Kasumi-1 (cell line): ENCODE measurements around the gene ARPP19.
"Not testable (repeated sequence)": the region's sequence is repeated elsewhere in the genome, so short reads cannot be mapped to it uniquely, and the experiment has no call there.

Source experiments
- DNase-seq, 2 experiments: peaks; one replicate each; lab custom pipeline; 2025; lab: John Stamatoyannopoulos, UW

The ARPP19 gene

GRCh38 chr15:52568601-52569585 is at the start of gene ARPP19:
ARPP19 (minus strand) TSS chr15:52569030; CDS start chr15:52568892, 138 bp downstream.
- peak; percentile 87 to 90 for DNase-seq

- DNase-seq: no peak
Measured at GRCh38 chr15:52617026-52617425, 48.2 kb upstream of the ARPP19 start.

GRCh38 chr15:52615302-52615701 is 46.5 kb upstream of the ARPP19 start:
- no peak for DNase-seq

- DNase-seq: no peak
Measured at GRCh38 chr15:52609593-52609992, 40.8 kb upstream of the ARPP19 start.

- DNase-seq: no peak
Measured at GRCh38 chr15:52584414-52584813, 15.6 kb upstream of the ARPP19 start.

DNA sequence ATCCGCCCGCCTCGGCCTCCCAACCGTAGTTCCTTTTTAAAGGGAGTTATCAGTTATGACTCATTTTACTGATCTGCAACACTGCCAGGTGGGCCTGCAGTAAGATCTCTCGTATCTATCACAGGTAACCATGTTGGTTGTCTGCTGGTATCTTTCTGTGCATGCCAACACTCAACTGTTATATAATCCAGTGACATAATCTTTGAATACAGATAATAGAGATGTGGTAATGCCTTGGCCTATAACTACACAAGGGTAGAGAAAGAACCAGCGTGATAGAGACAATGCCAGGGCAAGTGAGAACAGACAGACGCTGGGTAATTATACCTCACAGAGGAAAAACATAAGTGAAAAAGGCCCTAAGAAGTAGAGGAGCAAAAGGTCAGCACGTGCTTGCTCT is 11.0 kb upstream of the ARPP19 start:
- no peak for DNase-seq

- no peak for DNase-seq
Measured at GRCh38 chr15:52576692-52577091, 7.9 kb upstream of the ARPP19 start.

- not testable (repeated sequence) for DNase-seq
Measured at GRCh38 chr15:52575573-52575972, 6.7 kb upstream of the ARPP19 start.

- no peak for DNase-seq
Measured at GRCh38 chr15:52575072-52575471, 6.2 kb upstream of the ARPP19 start.

- not testable (repeated sequence) for DNase-seq
Measured at GRCh38 chr15:52574623-52575022, 5.8 kb upstream of the ARPP19 start.

DNA sequence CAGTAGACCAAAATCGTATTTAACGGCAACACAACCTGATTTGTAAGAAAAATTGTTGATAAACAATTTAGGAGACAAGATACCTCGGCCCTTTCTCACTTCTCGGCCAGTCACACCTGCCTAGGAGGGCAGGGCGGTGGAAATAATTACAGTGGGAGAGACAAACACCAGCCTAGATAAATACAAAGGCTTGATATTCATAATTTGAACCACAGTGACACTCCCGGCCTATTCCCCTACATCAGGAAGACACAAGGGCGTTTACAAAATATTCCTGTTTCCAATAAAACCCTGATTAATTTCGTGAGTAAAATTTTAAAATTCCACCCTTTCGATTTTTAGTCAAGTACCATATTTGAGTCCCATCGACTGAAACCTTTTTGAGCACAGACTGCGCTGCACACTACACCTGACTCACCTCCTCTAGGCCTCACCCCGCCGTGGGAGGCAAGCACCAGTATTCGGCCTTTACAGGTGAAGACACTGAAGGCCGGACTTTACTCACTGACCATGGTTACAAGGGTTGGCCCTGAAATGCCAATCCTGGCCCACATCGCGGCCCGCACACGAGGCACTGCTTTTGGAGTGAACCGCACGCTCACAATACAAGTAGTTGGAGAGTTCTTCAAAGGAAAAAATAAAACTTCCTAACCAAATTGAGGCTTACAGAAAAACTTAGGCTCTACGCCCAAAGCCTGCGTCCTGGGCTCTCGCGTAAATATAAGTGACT is 794 bp downstream of the ARPP19 start:
- DNase-seq: no peak

GRCh38 chr15:52566889-52567288 is 1.9 kb downstream of the ARPP19 start:
- DNase-seq: no peak

- peak; percentile 27 to 54 for DNase-seq
Measured at GRCh38 chr15:52565417-52566358, 3.1 kb downstream of the ARPP19 start.

DNA sequence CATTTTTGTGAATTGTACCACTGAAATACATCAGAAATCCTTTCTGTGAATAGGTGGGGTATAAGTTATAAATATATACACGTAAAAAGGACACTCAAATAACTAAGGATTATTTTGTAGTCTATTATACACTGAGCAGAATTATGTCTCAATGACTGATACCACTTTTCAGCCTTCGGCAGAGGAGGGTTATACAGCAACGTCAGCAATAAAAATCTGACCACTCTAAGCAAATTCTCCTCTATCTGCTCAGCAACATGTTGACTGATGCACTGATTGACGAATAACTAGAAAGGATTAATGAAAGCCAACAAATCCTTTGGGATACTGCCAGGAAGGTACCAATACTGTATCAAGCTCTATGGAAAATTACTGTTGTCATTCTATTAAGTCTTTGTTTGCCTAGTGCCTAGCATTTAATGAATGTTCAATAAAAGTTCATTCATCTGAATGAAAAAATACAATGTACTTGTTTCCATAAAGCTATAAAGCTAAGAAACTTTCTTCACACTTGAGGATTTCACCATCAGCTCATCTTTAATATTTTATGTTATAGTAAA is 5.2 kb downstream of the ARPP19 start:
- no peak for DNase-seq

- no peak for DNase-seq
Measured at GRCh38 chr15:52559575-52559974, 9.3 kb downstream of the ARPP19 start.

DNA sequence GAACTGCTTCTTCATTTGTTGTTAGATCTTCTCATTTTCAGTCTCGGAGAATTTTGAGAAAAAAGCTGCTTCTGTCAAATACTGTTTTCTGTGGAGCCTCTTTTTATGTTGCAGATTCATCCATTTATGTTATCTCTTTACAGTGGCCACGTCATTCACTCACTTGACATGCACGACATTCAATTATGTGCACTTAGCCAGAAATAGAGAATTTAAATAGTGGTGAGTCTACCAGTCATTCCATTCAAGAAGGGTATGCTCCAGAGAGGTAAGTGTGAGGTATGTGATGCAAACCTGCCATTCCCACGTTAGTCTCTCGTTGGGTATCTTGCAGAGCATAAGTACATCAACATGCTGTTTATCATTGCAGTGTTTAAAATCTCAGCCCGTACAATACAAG is 9.8 kb downstream of the ARPP19 start:
- no peak for DNase-seq

DNA sequence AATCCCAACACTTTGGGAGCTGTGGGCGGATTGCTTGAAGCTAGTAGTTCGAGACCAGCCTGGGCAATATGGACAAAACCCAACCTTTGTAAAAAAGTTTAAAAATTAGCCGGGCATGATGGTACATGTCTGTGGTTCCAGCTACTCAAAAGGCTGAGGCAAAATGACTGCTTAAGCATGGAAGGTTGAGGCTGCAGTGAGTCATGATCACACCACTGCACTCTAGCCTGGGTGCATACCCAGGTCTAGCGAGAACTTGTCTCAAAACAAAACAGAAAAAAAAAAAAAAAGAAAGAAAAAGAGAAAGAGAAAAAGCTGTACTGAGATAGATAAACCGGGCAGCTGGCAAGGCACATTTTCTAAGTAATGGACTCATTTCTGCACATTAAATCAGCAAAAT is 10.6 kb downstream of the ARPP19 start:
- DNase-seq: no peak

DNA sequence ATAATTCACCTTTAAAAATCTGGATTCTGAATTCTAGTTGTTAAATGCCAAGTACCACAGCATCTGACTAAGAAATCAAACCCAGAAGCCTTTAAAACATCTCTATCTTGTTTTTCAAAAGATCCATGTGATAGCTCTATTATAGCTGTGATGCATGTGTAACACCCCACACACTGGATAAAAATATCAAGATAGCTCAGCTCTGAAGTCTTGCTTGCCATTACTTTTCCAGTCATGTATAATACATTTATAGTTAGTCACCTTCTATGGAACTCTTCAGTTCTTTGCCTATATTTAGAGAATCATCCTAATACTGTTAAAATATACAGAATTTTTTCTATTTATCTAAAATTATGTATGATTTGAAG is 11.6 kb downstream of the ARPP19 start:
- no peak for DNase-seq

DNA sequence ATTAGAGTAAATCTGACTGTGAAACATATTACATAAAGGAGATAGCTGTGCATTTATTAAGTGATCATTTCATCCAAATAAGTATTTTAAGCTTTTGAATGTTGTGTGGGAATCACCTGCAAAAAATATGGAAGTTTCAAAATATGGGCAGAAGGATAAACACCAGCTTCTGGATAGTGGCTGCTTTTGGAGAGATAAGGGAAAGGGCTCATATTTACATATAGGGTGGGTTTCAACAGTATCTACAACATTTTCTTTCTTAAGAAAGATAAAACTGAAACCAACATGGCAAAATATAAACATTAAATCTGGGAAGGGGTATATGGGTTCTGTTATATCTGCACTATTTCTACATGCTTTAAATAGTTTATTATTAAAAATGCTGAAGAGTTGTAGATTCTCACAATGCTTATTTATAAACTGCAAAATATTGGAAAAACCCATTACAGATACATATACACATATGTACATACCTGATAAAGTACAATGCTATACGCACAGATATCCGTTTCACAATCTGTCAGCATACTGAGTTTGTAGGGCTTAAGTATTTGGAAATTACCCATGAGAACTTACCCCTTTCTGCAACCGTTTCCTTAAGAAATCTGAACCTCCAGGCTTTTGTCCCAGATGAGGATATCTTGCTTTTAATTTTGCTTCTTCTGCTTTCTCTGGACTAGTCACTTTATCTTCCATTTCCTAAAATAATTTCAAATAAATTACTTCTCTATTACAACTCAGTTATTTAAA is 12.1 kb downstream of the ARPP19 start:
- DNase-seq: no peak

GRCh38 chr15:52552303-52552702 is 16.5 kb downstream of the ARPP19 start:
- DNase-seq: no peak

- peak; percentile 79 to 92 for DNase-seq
Measured at GRCh38 chr15:52551762-52552161, 17.1 kb downstream of the ARPP19 start.
